ENCODE data around the gene MIA.
A peak's percentile ranks its signal among the peaks of the same experiment; 100 is the strongest.
"Not testable (repeated sequence)": the region's sequence is repeated elsewhere in the genome, so short reads cannot be mapped to it uniquely, and the experiment has no call there.

The MIA gene

GRCh38 chr19:40819479-40820234 lies 44.3 kb downstream of the MIA start:
- not testable (repeated sequence) for H2AFZ ChIP-seq (ENCODE audit: low read depth, low read length, severe bottlenecking); H3K27ac ChIP-seq (ENCODE audit: low read depth, low read length); H3K9ac ChIP-seq (ENCODE audit: low read length); H3F3A ChIP-seq (ENCODE audit: insufficient read depth); H4K20me1 ChIP-seq (ENCODE audit: low read depth, low read length); H3K4me3 ChIP-seq (ENCODE audit: insufficient read depth, low read length, poor library complexity, severe bottlenecking); H3K4me2 ChIP-seq (ENCODE audit: low read depth, low read length, poor library complexity, severe bottlenecking); H3K27me3 ChIP-seq (ENCODE audit: low read length); H3K79me2 ChIP-seq (ENCODE audit: insufficient read depth, low read length); H3K9me3 ChIP-seq (ENCODE audit: insufficient read depth, low read length); H3K36me3 ChIP-seq (ENCODE audit: low read length); H3K9me2 ChIP-seq (replicated peaks; ENCODE audit: insufficient read depth, low read length)
- peak; percentile 43 for TF ChIP-seq CTCF (IDR thresholded peaks at IDR 0.05; ENCODE audit: insufficient read depth, low read length, poor library complexity, severe bottlenecking)

GRCh38 chr19:40822161-40822560 lies 46.8 kb downstream of the MIA start:
- Histone ChIP-seq H3K36me3 (ENCODE audit: low read length) (no peaks in the 10 kb centered on the region), H2AFZ (ENCODE audit: low read depth, low read length, severe bottlenecking) (no peak overlapping the region), H3K9me2 (replicated peaks; ENCODE audit: insufficient read depth, low read length) (no peaks in the 10 kb centered on the region), H3K9ac (ENCODE audit: low read length) (no peak overlapping the region), H3K4me2 (ENCODE audit: low read depth, low read length, poor library complexity, severe bottlenecking) (no peak overlapping the region), H3K4me3 (ENCODE audit: insufficient read depth, low read length, poor library complexity, severe bottlenecking) (no peak overlapping the region), H3K27ac (ENCODE audit: low read depth, low read length) (no peak overlapping the region), H3K9me3 (ENCODE audit: insufficient read depth, low read length) (no peaks in the 10 kb centered on the region), H3K79me2 (ENCODE audit: insufficient read depth, low read length) (no peaks in the 10 kb centered on the region), H4K20me1 (ENCODE audit: low read depth, low read length) (no peaks in the 10 kb centered on the region), H3K27me3 (ENCODE audit: low read length) (no peaks in the 10 kb centered on the region), H3F3A (ENCODE audit: insufficient read depth) (no peaks in the 10 kb centered on the region)
- no peak for TF ChIP-seq EZH2phosphoT487 (conservative IDR thresholded peaks at IDR 0.05; ENCODE audit: low read length)
- no peak for TF ChIP-seq CTCF (IDR thresholded peaks at IDR 0.05; ENCODE audit: insufficient read depth, low read length, poor library complexity, severe bottlenecking)

- H3K36me3 ChIP-seq (ENCODE audit: low read length); H3F3A ChIP-seq (ENCODE audit: insufficient read depth); H2AFZ ChIP-seq (ENCODE audit: low read depth, low read length, severe bottlenecking); H3K9me2 ChIP-seq (replicated peaks; ENCODE audit: insufficient read depth, low read length); H4K20me1 ChIP-seq (ENCODE audit: low read depth, low read length); H3K9ac ChIP-seq (ENCODE audit: low read length); H3K4me3 ChIP-seq (ENCODE audit: insufficient read depth, low read length, poor library complexity, severe bottlenecking); H3K4me2 ChIP-seq (ENCODE audit: low read depth, low read length, poor library complexity, severe bottlenecking); H3K9me3 ChIP-seq (ENCODE audit: insufficient read depth, low read length); H3K79me2 ChIP-seq (ENCODE audit: insufficient read depth, low read length); H3K27ac ChIP-seq (ENCODE audit: low read depth, low read length); H3K27me3 ChIP-seq (ENCODE audit: low read length): not testable (repeated sequence)
Measured at GRCh38 chr19:40822704-40823553, 47.6 kb downstream of the MIA start.

GRCh38 chr19:40824916-40825315 lies 49.6 kb downstream of the MIA start:
- not testable (repeated sequence) for H4K20me1 ChIP-seq (ENCODE audit: low read depth, low read length); H3K27ac ChIP-seq (ENCODE audit: low read depth, low read length); H3K4me3 ChIP-seq (ENCODE audit: insufficient read depth, low read length, poor library complexity, severe bottlenecking); H3K9me2 ChIP-seq (replicated peaks; ENCODE audit: insufficient read depth, low read length); H3K27me3 ChIP-seq (ENCODE audit: low read length); H3K4me2 ChIP-seq (ENCODE audit: low read depth, low read length, poor library complexity, severe bottlenecking); H2AFZ ChIP-seq (ENCODE audit: low read depth, low read length, severe bottlenecking); H3K36me3 ChIP-seq (ENCODE audit: low read length); H3K79me2 ChIP-seq (ENCODE audit: insufficient read depth, low read length); H3K9ac ChIP-seq (ENCODE audit: low read length); H3K9me3 ChIP-seq (ENCODE audit: insufficient read depth, low read length); H3F3A ChIP-seq (ENCODE audit: insufficient read depth)

GRCh38 chr19:40825460-40826095 lies 50.3 kb downstream of the MIA start:
- not testable (repeated sequence) for H3K9me3 ChIP-seq (ENCODE audit: insufficient read depth, low read length); H2AFZ ChIP-seq (ENCODE audit: low read depth, low read length, severe bottlenecking); H3F3A ChIP-seq (ENCODE audit: insufficient read depth); H3K36me3 ChIP-seq (ENCODE audit: low read length); H3K79me2 ChIP-seq (ENCODE audit: insufficient read depth, low read length); H3K27ac ChIP-seq (ENCODE audit: low read depth, low read length); H3K27me3 ChIP-seq (ENCODE audit: low read length); H3K4me3 ChIP-seq (ENCODE audit: insufficient read depth, low read length, poor library complexity, severe bottlenecking); H3K4me2 ChIP-seq (ENCODE audit: low read depth, low read length, poor library complexity, severe bottlenecking); H3K9ac ChIP-seq (ENCODE audit: low read length); H3K9me2 ChIP-seq (replicated peaks; ENCODE audit: insufficient read depth, low read length); H4K20me1 ChIP-seq (ENCODE audit: low read depth, low read length)

- not testable (repeated sequence) for H3F3A ChIP-seq (ENCODE audit: insufficient read depth); H3K9me2 ChIP-seq (replicated peaks; ENCODE audit: insufficient read depth, low read length); H3K36me3 ChIP-seq (ENCODE audit: low read length); H4K20me1 ChIP-seq (ENCODE audit: low read depth, low read length); H3K9me3 ChIP-seq (ENCODE audit: insufficient read depth, low read length); H3K4me3 ChIP-seq (ENCODE audit: insufficient read depth, low read length, poor library complexity, severe bottlenecking); H2AFZ ChIP-seq (ENCODE audit: low read depth, low read length, severe bottlenecking); H3K27ac ChIP-seq (ENCODE audit: low read depth, low read length); H3K79me2 ChIP-seq (ENCODE audit: insufficient read depth, low read length); H3K4me2 ChIP-seq (ENCODE audit: low read depth, low read length, poor library complexity, severe bottlenecking); H3K27me3 ChIP-seq (ENCODE audit: low read length); H3K9ac ChIP-seq (ENCODE audit: low read length)
Measured at GRCh38 chr19:40826312-40826698, 51.0 kb downstream of the MIA start.
